Mesenteric fat pad (tissue), 1 donor: ENCODE results near the gene FADD. TPM values are rescaled to one million over a fixed set of nuclear protein-coding genes. Genes with fewer than 3 reads are reported as not detected.

Source experiments
- DNase-seq: peaks from one replicate; pipeline ENCODE4 v3.0.0-alpha.2; 2020; ENCODE audit warnings: low spot score
- total RNA-seq: library from RNA; stranded (reverse); fragmentation: NEBNext Ultra II Directional; extraction: Animal tissue kit (Norgen Biotek cat#: 25700); gene quantifications from one replicate; pipeline ENCODE4 v1.2.1, GENCODE V29; 2021
- donor health status: DM: yes; HTN: yes; CAD: no.

The FADD gene
- total RNA-seq, 1 donor from 2014 or later, result 29.3 TPM

- no peak for DNase-seq
Observed at GRCh38 chr11:70230840-70231710, 28.0 kb downstream of the FADD start.

- no peak for DNase-seq
Observed at GRCh38 chr11:70233034-70233433, 29.9 kb downstream of the FADD start.

DNA sequence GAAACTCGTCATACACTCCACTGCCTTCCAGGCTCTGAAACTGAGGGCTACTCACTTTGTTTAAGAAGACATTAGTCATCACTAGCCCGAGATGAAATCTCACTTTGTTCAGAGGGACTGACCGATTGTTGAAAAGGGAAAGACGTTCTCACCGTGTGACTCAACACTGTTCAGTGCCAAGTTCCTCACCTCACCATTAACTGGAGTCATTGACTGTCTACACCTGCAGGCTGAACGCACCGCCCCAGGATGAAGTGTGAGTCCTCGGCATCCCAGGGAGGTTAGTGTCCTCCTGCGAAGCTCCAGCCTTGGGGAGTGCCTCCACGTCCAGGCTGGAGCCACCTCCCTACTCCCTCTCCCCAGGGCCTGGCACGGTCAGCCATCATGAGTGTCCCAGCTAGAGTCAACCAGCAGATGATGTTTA is 30.4 kb downstream of the FADD start:
- DNase-seq, result no peak

DNA sequence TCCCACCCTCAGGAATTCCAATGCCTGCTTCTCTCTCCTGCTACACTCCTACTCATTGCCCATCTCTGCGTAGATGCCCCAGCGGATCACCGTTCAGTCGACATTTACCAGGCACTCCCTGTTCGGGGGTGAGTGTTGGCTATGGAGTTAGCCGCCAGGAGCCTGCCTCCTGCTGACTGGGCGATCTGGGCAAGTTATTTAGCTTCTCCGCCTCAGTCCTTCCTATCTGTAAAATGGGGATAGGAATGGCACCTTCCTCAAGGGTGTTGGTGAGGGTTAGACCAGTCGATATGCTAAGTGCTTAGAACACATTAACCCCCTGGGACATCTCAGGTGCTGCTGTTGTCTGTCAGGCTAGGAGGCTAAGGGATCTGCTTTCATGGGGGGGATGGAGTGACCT is 30.9 kb downstream of the FADD start:
- DNase-seq, result no peak

DNA sequence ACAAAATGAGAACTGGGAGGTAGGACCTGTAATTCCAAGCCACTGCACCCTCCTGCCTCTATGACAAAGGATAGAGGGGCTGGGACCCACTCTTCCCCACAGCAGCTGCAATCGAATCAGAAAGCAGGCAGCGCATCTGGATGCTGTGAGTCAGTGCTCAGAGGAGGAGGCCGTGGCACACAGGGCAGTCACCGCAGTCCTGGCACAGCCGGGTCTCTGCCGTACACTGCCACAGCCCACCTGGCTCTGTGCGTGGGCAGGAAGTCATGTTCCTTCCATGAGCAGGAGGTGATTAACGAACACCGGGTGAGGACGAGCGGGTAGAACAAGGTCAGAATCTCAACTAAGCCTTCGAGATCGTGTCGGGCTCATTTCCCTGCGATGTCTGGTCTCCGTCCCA is 37.2 kb downstream of the FADD start:
- no peak for DNase-seq

GRCh38 chr11:70241709-70242108 is 38.6 kb downstream of the FADD start:
- DNase-seq, result no peak

GRCh38 chr11:70242885-70243284 is 39.8 kb downstream of the FADD start:
- DNase-seq, result no peak

GRCh38 chr11:70243912-70244652 is 41.0 kb downstream of the FADD start:
- no peak for DNase-seq

DNA sequence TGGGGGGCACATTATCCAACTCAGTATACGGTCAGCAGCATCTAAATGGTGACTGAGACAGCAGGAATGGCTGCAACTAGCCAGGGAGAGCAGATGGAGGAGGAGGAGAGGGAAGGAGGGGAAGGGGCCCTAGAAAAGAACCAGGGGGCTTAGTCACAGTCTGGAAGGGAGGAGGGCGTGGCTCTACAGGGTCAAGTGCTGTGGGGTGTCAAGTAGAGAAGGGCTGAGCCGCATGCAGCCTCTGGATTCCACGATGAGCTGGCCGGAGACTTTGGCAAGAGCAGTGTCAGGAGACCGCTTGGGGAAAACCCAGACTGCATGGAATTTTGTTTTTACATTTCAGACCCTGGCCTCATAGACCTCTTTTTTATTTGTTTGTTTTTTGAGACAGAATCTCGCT is 41.6 kb downstream of the FADD start:
- DNase-seq, result no peak

GRCh38 chr11:70246196-70246595 is 43.1 kb downstream of the FADD start:
- no peak for DNase-seq

DNA sequence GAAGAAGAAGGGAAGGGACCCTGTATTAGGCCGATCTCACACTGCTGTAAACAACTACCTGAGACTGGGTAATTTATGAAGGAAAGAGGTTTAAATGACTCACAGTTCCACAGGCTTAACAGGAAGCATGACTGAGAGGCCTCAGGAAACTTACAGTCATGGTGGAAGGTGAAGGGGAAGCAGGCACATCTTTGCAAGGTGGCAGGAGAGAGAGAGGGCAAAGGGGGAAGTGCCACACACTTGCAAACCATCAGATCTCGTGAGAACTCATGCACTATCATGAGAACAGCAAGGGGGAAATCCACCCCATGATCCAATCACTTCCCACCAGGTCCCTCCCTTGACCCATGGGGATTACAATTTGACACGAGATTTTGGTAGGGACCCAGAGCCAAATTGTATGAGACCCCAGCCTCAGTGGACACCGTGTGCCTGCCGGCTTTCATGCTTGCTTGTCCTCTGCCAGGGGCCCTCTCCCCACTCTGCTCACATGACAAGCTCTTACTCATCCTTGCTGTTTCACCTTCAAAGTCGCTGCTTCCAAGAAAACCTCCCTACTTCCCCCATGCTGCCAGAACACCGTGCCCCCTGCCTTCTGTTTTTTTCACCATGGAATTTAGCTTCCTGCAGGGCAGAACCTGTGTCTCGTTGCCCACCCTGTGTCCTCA is 44.1 kb downstream of the FADD start:
- DNase-seq, result no peak

DNA sequence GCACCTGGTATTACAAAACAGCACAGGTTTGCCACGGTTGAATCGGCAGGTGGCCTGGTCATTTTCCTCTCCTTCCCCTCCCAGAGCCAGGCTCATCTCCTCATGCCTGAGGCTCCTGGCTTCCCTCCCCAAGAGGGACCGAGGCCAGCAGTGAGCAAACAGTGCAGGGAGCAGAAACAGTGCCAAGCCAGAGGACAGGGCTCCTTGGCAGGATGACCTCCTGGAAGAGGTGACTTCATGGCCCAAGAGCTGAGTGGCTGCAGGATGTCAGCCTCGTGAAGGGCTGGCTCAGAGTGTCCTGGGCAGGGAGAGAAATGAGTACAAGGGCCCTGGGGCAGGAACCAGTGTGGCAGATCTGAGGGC is 44.6 kb downstream of the FADD start:
- DNase-seq, result no peak

GRCh38 chr11:70250876-70251658 is 48.0 kb downstream of the FADD start:
- DNase-seq, result no peak

- DNase-seq, result no peak
Observed at GRCh38 chr11:70251659-70252321, 48.7 kb downstream of the FADD start.

DNA sequence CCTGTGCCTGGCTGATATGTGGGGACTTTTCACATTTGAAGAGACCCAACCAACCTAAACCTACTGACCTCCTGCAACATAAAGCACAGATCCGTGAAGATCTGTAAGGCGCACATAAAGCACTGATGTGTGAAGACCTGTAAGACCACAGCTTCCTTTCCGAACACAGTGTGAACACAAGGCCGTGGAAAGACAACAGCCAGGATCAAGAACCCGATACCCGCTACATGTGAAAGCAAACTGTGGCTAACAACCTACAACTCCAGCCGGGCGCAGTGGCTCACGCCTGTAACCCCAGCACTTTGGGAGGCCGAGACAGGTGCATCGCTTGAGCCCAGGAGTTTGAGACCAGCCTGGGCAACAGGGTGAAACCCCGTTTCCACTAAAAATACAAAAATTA is 49.7 kb downstream of the FADD start:
- DNase-seq, result no peak

- DNase-seq, result no peak
Observed at GRCh38 chr11:70255477-70256116, 52.5 kb downstream of the FADD start.
